NT2/D1 (cell line): Measurements from ENCODE around the gene HEATR1.

Experiments
- SUZ12 ChIP-seq: IDR thresholded peaks from 2 replicates; pipeline ENCODE4 v1.6.1; 2011; ENCODE audit not compliant: insufficient read length, insufficient read depth; ENCODE audit errors: extremely low read depth
- YY1 ChIP-seq: IDR thresholded peaks from 2 replicates; pipeline ENCODE4 v1.6.1; 2011; ENCODE audit not compliant: insufficient read length, insufficient read depth

DNA sequence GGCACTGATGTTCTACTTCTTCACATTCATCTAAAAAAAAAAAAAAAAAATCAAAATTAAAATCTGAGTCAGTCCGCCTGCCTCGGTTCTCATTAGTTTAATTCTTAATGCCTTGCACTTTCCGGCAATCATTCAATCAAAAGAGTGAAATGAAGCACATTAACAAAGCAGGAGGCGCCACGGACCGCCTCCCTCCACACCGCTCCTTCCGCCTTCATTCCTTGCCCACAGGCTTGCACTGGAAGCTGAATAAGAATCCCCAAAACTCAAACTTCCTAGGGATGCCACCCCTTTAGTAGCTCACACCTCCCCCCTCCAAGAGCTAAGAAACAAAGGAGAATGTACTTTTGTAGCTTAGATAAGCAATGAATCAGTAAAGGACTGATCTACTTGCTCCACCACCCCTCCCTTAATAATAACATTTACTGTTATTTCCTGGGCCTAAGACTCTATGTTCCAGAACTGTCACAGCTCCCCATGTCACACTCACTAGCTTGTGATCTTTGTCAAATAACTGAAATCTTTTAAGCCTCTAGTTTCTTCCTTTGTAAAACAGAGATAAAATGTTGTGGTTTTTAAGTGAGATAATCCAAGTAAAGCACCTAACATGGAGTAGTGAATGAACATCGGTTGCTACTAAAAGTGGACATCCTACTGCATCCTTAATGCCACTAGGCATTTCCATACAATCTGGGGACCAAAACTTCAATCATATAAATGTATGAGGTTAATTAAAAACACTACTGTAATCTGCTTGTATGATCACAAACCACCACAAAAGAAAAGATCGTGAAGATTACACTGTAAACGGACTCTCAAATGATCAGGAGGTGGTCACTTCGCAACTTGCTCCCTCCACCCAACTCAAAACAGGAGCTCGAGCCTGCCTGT, 53.1 kb downstream of the HEATR1 start:
- TF ChIP-seq YY1 (no peak), SUZ12 (no peak)
